H1 (cell line): ENCODE measurements around the gene HNRNPA3. TPM values are rescaled to one million over a fixed set of nuclear protein-coding genes. Genes with fewer than 3 reads are reported as not detected.

Source experiments
- BCL11A ChIP-seq, 2 experiments: IDR thresholded peaks; one replicate each; pipeline ENCODE4 v1.6.1; 2011; ENCODE audit warnings: low read depth in 2 of 2, low read length in 2 of 2, mild to moderate bottlenecking in 2 of 2
- CHD2 ChIP-seq: IDR thresholded peaks from 2 replicates; pipeline ENCODE4 v1.6.1; 2012; ENCODE audit warnings: low read length, improper control_type of control experiment
- CHD7 ChIP-seq: fragments of 300-600 bp; sonication (generic); IDR thresholded peaks from 2 replicates; pipeline ENCODE4 v1.7.1; 2012; ENCODE audit warnings: low read length, moderate library complexity, mild to moderate bottlenecking, inconsistent platforms; ENCODE audit not compliant: insufficient replicate concordance
- HDAC6 ChIP-seq: IDR thresholded peaks from one replicate; pipeline ENCODE4 v1.7.1; 2012; ENCODE audit warnings: low read depth, mild to moderate bottlenecking, inconsistent platforms, low read length, moderate library complexity
- SP1 ChIP-seq: IDR thresholded peaks from 2 replicates; pipeline ENCODE4 v1.6.1; 2011; ENCODE audit warnings: low read depth, low read length
- SP2 ChIP-seq: IDR thresholded peaks from 2 replicates; pipeline ENCODE4 v1.6.1; 2012; ENCODE audit warnings: mild to moderate bottlenecking, low read length, inconsistent platforms
- TAF1 ChIP-seq: IDR thresholded peaks from 2 replicates; pipeline ENCODE4 v1.6.1; 2011; ENCODE audit warnings: mild to moderate bottlenecking, low read depth, low read length
- TCF12 ChIP-seq: IDR thresholded peaks from 2 replicates; pipeline ENCODE4 v1.6.1; 2011; ENCODE audit warnings: low read depth, mild to moderate bottlenecking, low read length
- polyA plus RNA-seq, 7 experiments: library from polyadenylated mRNA; depleted of rRNA in 3 of 7; stranded (reverse) in 5 of 7; unstranded in 2 of 7; fragments of >200 nt in 5 of 7; fragments of 200-250 nt in 2 of 7; gene quantifications; 1 replicate in 5 of 7; 2 replicates in 1 of 7; 4 replicates in 1 of 7; pipeline versions ENCODE4 v1.2.1 to v1.2.3, GENCODE V29; 2011 to 2013; ENCODE audit warnings: missing spikeins in 2 of 7, mixed read lengths in 2 of 7
- total RNA-seq: library from RNA; stranded (reverse); fragmentation: NEBNext Ultra II Directional; extraction: Animal tissue kit (Norgen Biotek cat#: 25700); gene quantifications from 2 replicates; pipeline ENCODE4 v1.2.1, GENCODE V29; 2021

Gene HNRNPA3
- total and polyA plus RNA-seq, 2 of the 8 experiments (the other 6 are each of a cell fraction or from before 2014, with no cell fraction given), result 66.1 to 408 TPM

- no peak for TF ChIP-seq TCF12
- no peak for TF ChIP-seq SP2
- no peak for TF ChIP-seq BCL11A (IDR thresholded peaks at IDR 0.05; ENCODE audit: low read depth in 2 of 2, low read length in 2 of 2)
- no peak for TF ChIP-seq SP1
- no peak for TF ChIP-seq CHD2
- TF ChIP-seq HDAC6, result no peak
- no peak for TF ChIP-seq TAF1
- TF ChIP-seq CHD7, result no peak
- TF ChIP-seq, all 59 proteins: peak for 0
Observed at GRCh38 chr2:177201919-177202346, 10.7 kb upstream of the HNRNPA3 start (continued).
